DMS153 (cell line): ENCODE data around the gene YEATS2.

Source experiments
- DNase-seq: peaks from one replicate; lab custom pipeline; 2025; lab: John Stamatoyannopoulos, UW

Gene YEATS2

DNA sequence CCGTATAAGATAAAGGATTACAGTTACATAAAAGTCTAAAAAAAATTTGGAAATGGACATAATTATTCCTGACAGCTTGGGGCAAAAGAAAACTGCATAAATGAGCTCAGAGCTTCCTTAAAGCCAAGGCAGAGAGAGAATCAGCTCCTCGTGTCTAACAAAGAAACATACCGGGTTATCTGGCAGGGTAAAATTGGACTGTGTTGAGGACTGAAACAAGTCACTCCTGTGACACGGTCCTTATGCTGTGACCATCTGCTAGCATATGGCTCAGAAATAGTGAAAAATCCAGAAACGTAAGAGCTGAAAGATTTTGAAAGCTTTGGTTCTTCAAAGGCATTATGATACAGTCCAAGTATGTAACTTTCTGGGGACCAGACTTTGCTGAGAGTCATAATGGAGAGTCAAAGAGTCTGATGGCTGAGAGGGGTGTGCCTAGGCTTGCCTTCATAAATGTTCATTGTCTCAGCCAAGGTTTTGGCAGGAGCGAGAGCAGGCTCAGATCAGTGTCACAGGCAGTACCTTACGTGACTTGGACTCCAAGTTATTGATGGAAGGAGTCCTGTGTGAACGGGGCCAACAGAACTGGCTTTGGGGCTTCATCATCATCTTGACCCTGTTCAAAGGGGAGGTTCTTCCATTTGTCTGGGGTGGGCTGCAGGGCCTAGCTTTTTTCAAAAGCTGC lies 115.3 kb downstream of the YEATS2 start:
- DNase-seq, result no peak

DNA sequence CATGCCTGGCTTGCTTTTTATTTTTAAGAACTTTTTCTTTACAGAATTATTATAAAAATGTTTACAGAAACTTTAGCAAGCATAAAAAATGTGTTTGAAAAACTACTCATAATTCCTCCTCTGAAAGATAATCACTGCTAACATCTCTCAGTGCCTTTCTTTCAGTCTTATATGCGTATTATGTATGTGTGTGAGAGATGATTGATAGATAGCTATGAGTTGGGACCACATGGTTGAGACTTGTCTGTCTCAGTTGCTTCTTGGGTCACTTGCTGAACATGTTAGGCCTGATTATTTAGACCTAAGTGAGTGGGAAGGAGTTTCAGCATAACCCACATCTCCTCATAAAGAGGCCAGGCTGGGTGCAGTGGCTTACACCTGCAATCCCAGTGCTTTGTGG lies 116.6 kb downstream of the YEATS2 start:
- DNase-seq, result no peak

GRCh38 chr3:183815563-183815940 lies 118.0 kb downstream of the YEATS2 start:
- no peak for DNase-seq

DNA sequence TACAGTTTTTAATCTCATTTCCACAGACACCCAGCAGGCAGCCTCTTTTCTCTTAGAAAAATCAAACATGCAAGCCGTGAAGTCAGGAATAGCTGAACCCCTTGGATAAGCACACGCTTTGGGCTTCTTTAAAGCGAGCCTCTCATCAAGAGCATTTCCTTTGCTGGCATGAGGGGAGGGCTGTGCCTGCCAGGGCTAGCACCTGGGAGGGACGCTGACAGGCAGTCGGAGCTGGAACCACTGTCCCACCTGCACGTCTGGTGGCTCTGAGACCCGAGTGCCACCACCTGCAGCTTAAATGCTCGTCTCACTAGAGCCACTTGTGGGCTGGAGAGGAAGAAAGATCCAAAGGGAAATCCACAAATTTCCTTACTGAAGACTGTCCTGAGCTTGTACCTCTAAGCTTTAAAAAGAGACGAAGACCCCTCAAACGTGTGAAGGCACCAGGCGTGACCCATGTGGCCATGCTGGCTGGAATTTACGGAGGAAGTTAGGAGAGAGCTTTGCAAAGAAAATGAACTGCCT lies 118.4 kb downstream of the YEATS2 start:
- DNase-seq, result no peak

DNA sequence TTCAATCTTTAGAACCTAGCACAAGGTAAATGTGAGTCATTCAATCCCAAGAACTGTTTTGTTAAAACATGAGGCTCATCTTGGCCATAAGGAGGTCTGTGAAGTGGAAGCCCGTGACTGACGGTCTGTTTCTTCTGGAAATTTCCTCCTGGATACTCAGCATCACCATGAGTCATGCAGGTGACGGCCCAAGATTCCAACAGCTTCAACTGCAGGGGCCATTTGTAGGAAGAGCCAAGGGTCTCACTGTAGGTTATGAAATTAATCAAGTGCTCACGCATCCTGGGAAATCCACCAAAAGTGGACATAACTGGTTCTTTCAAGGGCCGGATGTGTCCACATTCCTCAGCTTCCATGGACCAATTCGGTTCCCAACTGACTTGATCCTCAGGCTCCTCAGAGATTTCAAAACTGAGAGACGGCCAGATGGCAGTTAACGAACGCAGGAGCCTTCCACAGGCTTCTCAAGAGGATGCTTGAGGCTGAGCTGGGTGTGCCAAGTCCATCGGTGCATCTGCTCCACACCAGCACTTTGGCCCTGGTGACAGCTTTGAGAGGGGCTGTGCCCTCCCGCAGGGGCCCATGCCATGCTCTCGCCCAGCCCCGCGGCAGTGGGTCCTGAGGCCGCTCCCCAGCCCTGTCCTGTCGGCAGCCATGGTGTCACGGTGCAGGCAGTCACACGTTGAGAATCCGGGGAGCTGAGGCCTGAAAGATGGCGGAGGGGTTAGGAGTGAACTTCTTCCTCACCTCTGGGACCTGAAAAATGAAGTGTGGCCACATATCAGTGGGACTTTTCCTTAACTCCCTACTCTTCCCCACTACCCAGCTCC lies 119.3 kb downstream of the YEATS2 start:
- no peak for DNase-seq

GRCh38 chr3:183817639-183818038 lies 120.0 kb downstream of the YEATS2 start:
- no peak for DNase-seq

DNA sequence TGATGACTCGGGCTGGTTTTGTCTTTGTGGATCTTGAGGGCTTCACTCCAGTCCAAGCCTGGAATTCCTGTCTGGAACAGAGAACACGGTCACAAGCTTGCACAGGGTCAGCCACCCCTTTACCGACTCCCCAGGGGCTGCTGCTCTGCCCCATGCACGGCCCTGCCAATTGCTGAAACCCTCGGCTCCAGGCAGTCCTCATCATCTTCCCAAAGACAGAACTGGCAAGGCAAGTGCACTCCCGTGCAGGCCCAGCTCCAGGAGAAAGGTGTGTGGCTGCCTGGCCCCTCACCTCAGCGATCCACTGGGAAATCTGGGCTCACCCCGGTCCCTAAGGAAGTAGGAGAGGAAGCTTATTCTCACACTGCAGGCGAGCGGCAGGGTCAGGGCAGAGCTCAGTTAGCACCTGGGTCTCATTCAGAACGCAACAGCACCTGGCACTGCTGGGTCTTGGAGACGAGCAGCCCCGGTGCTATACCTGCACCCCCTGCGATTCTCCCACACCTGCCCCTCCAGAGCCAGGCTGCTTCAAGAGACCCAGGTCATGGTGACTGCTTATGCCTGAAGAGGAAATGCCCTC lies 120.5 kb downstream of the YEATS2 start:
- no peak for DNase-seq

GRCh38 chr3:183818706-183819624 lies 121.4 kb downstream of the YEATS2 start:
- no peak for DNase-seq

DNA sequence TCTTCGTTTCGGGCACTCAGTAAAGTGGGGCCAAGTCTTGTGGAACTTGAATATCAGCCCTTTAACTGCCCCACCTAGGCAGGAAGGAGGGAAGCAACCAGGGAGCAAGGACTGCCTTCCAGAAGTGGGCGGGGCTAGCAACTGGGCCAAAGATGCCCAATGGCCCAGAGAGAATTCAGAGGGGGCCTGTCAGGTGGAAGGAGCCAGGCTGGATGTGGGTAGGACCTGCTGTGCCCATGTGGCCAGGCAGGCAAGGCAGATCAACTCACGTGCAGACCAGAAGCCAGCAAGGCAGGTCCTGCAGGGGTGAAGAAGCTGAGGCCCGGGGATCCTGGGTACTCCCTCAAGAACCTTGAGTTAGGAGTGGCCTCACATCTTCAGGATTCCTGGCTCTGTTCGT lies 122.2 kb downstream of the YEATS2 start:
- no peak for DNase-seq

- no peak for DNase-seq
These were observed 125.0 kb downstream of the YEATS2 start for GRCh38 chr3:183822631-183823030.

DNA sequence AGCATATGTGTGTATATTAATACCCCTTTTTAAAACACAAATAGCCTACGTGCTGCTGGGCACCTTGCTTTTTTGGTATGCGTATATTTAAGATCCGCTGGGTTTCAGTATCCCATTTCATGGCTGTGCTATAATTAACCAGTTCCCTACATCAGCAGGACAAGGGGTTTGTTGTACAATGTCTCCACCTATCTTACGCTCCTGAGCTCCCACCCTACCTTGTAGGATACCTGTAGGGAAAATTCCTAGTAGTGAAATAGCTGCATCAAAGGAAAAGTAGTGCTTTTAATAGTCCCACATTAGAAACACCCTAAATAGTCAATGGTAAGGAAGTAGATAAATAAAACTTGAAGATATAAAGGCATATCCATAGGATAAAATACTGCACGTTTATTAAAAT lies 126.4 kb downstream of the YEATS2 start:
- no peak for DNase-seq

GRCh38 chr3:183824761-183825455 lies 127.3 kb downstream of the YEATS2 start:
- DNase-seq, result no peak

GRCh38 chr3:183825456-183826161 lies 128.0 kb downstream of the YEATS2 start, which contains the start of gene MAP6D1:
TSS of gene MAP6D1 (minus strand) at chr3:183825577. CDS start at chr3:183825547, 30 bp downstream.
- DNase-seq, result peak; percentile 17

GRCh38 chr3:183826448-183827250 lies 129.1 kb downstream of the YEATS2 start:
- peak; percentile 25 for DNase-seq

DNA sequence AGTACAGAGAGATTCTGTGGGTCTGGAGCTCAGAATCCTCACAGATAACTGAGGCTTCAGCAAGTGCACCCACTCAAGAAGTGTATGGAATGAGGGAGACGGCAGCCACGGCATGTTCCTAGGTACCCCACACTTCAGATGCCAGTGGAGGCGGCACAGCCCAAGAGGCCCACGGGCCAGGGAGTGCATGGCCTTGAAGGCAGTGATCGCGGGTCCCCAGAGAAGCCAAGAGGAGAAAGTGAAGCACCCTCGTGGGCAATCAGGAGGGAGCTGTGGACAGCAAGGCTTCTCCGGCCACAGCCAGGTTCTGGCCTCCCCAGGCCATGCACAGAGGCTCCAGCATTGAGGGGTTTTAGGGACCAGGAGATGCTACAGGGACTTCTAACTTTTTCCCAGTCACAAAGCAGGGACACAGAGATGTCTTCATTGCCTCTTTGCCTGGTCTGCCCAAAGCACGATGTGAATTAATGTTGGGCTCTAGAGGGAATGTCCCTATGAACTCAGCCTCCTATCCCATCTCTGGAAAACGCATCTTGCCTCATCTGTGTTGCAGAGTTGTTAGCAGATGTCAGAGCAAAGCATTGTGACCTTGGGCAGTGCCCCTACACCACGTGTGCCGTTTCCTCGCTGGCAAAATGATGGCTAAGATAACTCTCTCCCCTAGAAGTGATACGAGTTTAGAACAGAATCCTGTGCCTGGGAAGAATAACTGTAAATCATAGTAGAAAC lies 130.4 kb downstream of the YEATS2 start:
- DNase-seq, result no peak

- DNase-seq, result no peak
These were observed 130.9 kb downstream of the YEATS2 start for GRCh38 chr3:183828538-183828870.

GRCh38 chr3:183829466-183829865 lies 131.9 kb downstream of the YEATS2 start:
- DNase-seq, result no peak

- DNase-seq, result no peak
These were observed 132.6 kb downstream of the YEATS2 start for GRCh38 chr3:183830187-183830586.

- DNase-seq, result no peak
These were observed 135.9 kb downstream of the YEATS2 start for GRCh38 chr3:183833516-183833915.
